WI38 (cell line): ENCODE results near the gene EPG5.

Source experiments
- H3K4me3 ChIP-seq: 2 replicates; pipeline ENCODE4 v1.5.1; 2011; ENCODE audit warnings: low read depth, mild to moderate bottlenecking, control low read depth, low read length
- TF ChIP-seq, protein P1 (sequence below): IDR thresholded peaks from 2 replicates; pipeline ENCODE4 v1.5.1; 2012; ENCODE audit warnings: low read depth, mild to moderate bottlenecking, control low read depth, low read length

The EPG5 gene

DNA sequence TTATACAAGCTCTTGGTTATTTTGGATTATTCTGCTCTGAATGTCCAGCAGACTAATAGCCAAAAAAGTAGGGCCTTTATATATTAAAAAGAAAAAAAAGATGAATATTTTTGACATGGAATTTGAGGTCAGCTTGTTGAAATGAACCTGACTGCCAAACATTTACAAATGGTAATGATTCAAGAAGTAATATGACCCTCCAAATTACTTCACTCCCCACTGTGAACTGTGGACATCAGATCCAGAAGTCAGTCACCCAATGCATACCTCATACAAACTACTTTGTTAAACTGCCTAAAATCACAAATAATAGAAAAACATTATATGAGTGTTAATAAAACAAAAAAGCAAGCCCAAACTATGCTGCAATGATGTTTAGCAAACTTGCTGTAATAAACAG lies 10.0 kb downstream of the EPG5 start:
- TF ChIP-seq, protein P1, sequence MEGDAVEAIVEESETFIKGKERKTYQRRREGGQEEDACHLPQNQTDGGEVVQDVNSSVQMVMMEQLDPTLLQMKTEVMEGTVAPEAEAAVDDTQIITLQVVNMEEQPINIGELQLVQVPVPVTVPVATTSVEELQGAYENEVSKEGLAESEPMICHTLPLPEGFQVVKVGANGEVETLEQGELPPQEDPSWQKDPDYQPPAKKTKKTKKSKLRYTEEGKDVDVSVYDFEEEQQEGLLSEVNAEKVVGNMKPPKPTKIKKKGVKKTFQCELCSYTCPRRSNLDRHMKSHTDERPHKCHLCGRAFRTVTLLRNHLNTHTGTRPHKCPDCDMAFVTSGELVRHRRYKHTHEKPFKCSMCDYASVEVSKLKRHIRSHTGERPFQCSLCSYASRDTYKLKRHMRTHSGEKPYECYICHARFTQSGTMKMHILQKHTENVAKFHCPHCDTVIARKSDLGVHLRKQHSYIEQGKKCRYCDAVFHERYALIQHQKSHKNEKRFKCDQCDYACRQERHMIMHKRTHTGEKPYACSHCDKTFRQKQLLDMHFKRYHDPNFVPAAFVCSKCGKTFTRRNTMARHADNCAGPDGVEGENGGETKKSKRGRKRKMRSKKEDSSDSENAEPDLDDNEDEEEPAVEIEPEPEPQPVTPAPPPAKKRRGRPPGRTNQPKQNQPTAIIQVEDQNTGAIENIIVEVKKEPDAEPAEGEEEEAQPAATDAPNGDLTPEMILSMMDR: no peak
- H3K4me3 ChIP-seq: no peak overlapping the region

DNA sequence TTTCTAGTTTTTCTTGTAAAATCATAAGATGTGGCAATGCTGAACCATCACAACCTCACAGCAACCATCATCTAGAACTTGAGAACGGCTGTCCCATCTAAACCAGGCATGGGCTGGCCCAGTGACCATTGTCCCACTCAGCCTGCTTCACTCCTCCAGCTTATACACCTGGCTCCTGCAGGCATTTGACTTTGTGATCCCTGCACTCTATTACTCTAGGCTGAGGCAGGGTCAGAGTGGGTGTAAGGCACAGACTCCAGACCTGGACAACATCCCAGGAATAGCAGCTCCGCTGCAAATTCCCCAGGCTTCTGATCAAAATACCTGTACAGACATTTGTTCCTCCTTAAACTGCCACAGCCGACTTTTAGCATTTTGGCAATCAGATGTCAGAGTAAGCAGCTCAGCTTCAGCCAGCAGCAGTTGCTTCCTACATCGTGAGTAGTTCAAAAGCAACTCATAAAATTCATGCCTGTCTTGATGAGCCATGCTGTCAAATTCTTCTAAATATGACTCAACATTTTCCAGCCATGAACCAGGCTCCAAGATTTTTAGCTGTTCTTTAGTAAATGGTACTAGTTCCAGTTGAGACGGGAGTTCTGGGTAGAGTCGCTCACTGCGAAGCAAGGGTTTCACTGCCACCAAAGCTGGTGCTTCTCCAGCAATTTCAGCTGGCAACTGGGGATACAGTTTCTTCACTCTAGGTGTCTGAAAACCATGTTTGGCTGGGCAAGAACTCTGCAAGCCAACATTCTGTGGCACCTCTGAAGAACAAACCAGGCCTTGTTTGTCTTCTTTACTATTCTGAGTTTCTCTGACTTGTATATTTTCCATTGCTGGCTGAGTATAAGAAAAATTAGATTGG lies 12.8 kb downstream of the EPG5 start:
- TF ChIP-seq, protein P1: no peak
- H3K4me3 ChIP-seq: no peak overlapping the region

DNA sequence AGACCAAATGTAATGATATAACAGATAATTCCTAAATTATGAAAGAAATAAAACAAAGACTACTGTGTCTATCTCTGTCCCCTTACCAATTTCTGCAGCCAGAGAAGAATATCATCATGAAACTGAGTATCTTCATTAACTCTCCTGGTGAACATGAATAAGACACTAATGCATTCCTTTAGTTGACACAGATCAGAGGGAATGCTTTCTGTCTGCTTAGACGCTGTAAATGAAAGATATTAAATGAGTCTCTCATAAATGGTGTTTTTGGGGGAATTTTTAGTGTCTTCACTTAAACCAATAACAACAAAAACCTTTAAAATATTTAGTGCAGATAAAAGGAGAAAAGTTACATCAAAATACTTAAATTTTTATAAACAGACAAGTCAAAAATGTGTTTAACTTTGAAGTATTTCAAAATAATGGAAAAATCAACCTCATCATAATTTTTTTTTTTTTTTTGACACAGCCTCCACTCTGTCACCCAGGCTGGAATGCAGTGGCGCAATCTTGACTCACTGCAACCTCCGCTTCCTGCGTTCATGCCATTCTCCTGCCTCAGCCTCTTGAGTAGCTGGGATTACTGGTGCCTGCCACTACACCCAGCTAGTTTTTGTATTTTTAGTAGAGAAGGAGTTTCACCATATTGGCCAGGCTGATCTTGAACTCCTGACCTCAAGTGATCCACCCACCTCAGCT lies 16.0 kb downstream of the EPG5 start:
- TF ChIP-seq, protein P1: no peak
- H3K4me3 ChIP-seq: no peak overlapping the region

DNA sequence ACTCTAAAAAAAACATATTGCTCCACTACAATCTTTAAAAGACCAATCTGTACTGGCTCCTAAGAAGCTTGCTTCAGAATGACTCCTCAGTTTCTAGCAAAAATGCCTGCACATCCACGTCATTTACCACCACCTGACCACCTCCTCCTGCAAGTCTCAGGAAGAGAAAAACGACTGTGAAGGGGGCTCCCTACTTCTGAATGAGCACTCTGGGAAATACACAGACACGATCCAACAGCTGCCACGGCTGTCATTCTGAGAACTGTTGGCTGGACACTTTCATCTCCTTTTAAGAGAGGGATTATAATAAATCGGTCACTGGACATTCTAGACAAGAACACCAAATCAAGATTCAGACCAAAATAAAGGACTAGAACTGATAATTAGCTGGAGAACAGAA lies 21.5 kb downstream of the EPG5 start:
- no peak overlapping the region for H3K4me3 ChIP-seq
- TF ChIP-seq, protein P1: no peak

DNA sequence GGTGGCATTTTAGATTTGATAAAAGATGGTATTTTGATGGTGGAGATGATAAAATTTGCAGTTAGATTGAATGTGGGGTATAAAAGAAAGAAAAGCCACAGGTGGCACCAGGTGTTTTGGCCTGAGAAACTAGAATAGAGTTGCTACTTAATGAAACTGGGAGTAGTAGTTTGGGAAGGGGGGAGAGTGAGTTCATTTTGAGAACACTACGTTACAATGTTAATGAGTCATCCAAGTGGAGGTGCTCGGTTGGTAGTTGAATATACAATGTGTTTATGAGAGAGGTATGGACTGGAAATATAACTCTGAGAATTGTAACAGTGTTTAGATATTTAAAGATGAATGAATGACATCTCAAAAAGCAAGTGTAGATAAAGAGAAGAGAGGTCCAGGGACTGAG lies 26.4 kb downstream of the EPG5 start:
- TF ChIP-seq, protein P1: no peak
- no peak overlapping the region for H3K4me3 ChIP-seq

DNA sequence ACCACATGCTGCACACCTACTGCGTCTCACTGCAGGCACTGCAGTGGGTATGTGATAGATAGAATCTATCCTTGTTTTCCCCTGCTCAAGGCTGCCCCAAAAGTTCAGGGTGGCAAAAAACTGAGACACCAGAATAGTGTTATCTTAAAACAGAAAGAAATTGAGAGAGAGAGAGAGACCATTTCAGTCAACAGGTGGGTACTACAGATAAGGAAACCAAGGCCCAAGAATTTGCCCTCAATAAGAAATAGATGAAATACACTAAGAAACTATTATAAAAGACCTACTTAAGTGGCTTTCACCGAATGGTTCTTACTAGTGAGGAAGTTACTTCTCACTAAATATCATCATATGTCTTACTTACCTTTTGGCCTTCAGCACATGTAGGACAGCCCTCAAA lies 27.9 kb downstream of the EPG5 start:
- TF ChIP-seq, protein P1: no peak
- H3K4me3 ChIP-seq: no peak overlapping the region

DNA sequence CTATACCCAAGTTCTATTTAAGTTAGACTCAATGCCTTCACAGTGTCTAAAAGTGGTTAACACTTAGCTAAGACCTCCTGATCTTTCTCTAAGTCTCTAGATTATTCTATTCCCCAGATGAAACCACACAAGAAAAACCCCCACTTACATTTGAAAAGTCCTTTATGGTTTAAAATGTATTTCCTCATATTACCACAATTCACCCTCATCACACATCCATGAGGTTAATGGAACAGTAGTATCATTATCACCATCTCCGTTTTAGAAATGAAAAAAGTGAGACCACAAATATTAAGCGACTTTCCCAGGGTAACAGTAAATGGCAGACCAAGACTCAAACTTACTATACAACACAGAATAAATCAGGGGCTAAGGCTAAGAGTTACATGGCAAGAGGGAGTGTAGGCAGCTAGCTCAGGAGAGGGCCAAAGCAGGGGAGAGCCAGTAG lies 28.6 kb downstream of the EPG5 start:
- TF ChIP-seq, protein P1: no peak
- H3K4me3 ChIP-seq: no peak overlapping the region
